ENCODE measurements around the gene TCF3. TPM values are rescaled to one million over a fixed set of nuclear protein-coding genes. Genes with fewer than 3 reads are reported as not detected.
"Not testable (repeated sequence)": the region's sequence is repeated elsewhere in the genome, so short reads cannot be mapped to it uniquely, and the experiment has no call there.

TCF3 gene
- 128 and 245 TPM in 2 replicates for total RNA-seq (2014; rRNA removed; shearing (Covaris generic))

DNA sequence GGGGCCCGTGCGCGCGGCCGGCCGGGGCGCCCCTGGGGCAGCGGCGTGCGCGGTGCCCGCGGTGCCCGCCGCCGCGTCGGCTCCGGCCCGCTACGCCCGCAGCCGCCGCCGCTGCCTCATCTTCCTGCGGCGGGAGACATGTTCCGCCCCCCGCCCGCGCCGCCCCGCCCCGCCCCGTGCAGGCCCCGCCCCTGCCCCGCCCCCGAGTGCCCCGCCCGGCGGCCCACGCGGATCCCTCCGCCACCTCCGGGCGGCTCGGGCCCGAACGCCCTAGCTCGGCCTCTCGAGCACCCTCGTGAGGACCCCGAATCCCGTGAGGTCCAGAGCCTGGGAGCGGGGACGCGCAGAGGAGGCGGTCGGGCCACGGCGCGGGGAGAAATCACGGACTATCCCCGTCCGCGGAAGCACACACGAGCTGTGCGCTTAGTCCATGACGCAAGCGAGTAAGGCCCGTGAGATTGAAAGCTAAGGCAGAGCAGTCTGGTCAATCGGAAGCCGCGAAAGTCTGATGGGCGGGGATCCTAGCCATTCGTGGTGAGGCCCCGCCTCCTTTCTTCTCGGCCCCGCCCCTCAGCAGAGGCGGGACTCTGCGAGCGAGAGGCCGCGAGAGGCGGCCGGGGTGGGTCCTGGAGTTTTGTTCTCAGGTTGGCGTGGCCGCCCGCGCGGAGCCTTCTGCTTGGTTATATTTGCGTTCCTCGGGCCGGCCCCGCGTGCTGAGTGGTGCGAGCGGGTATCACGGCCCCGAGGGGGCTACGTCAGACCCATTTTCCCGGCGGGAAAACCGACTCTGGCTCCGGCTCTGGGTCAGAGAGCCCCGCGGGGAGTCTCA lies at the start of gene TCF3:
Gene TCF3 (minus strand): TSS at position 145 of the 829 bp plus-strand sequence. CDS start 2,367 bp downstream, outside the sequence.
- Histone ChIP-seq H3K9me3 (replicated peaks) (no peaks in the 10 kb centered on the region), H3K27me3 (replicated peaks) (no peaks in the 10 kb centered on the region), H3K4me3 (peak within 1 kb of the TSS; percentile 91), H3K36me3 (peaks cover 22% of the 10 kb centered on the region), H3K4me1 (replicated peaks) (peaks cover 19% of the 10 kb centered on the region), H3K27ac (peak within 1 kb of the TSS; percentile 100)
- DNase-seq (ENCODE audit: low read depth in 1 of 2, low spot score in 2 of 2): peak; percentile 98 to 100

GRCh38 chr19:1700733-1701663 lies 48.6 kb upstream of the TCF3 start:
- no peak overlapping the region for H3K4me3 ChIP-seq
- H3K9me3 ChIP-seq (replicated peaks): no peaks in the 10 kb centered on the region; the same call in 1 of the 2 replicates
- no peak overlapping the region for H3K27ac ChIP-seq
- no peaks in the 10 kb centered on the region for H3K4me1 ChIP-seq (replicated peaks)
- H3K36me3 ChIP-seq: no peaks in the 10 kb centered on the region
- no peak for DNase-seq (ENCODE audit: low read depth in 1 of 2, low spot score in 2 of 2)
- H3K27me3 ChIP-seq (replicated peaks): peaks cover 42% of the 10 kb centered on the region

DNA sequence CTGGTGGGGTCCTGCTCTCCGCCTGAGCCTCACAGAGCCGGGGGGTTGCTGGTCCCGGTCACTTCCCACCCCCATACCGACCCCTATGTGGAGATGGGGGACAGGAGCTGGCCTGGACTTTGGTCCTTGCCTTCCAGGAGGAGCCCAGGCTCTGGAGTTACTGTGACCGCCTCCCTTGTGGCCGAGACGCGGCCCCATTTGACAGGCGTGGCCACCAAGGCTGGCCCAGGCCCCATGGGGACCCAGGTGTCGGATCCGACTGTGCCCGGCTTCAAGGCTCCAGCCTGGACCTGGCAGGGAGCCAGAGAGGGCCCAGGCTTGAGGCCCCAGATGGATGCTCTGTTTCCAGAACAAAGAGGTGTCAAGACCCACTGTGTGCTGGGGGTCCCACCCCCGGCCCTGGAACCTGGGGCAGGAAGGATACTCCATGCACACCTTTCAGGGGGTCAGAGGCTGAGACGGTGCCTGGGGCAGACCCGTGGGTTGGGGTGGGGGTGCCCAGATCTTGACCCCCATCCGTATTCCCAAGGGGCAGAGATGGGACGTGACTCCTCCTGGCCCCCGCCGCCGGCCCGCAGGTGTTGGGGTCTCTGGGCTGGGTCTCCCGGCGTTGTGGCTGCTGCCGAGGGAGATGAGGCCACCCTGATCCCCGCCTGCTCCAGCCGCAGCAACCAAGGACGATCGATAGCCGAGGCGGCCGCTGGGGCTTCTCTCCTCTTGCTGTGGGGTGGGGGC lies 47.8 kb upstream of the TCF3 start:
- Histone ChIP-seq H3K9me3 (replicated peaks) (peaks cover 3% of the 10 kb centered on the region), H3K27ac (no peak overlapping the region), H3K4me1 (replicated peaks) (no peaks in the 10 kb centered on the region), H3K36me3 (no peaks in the 10 kb centered on the region), H3K4me3 (no peak overlapping the region), H3K27me3 (replicated peaks) (peaks cover 42% of the 10 kb centered on the region)
- DNase-seq (ENCODE audit: low read depth in 1 of 2, low spot score in 2 of 2): no peak

GRCh38 chr19:1699386-1699785 lies 47.0 kb upstream of the TCF3 start:
- Histone ChIP-seq H3K36me3 (no peaks in the 10 kb centered on the region), H3K4me1 (replicated peaks) (no peaks in the 10 kb centered on the region), H3K27ac (no peak overlapping the region), H3K27me3 (replicated peaks) (peaks cover 49% of the 10 kb centered on the region), H3K9me3 (replicated peaks) (peaks cover 9% of the 10 kb centered on the region), H3K4me3 (no peak overlapping the region)
- no peak for DNase-seq (ENCODE audit: low read depth in 1 of 2, low spot score in 2 of 2)

- Histone ChIP-seq H3K4me1 (replicated peaks) (no peaks in the 10 kb centered on the region), H3K9me3 (replicated peaks) (peaks cover 9% of the 10 kb centered on the region; the same call in 1 of the 2 replicates), H3K27ac (no peak overlapping the region), H3K27me3 (replicated peaks) (peaks cover 51% of the 10 kb centered on the region), H3K4me3 (no peak overlapping the region), H3K36me3 (no peaks in the 10 kb centered on the region)
- no peak for DNase-seq (ENCODE audit: low read depth in 1 of 2, low spot score in 2 of 2)
These were observed 46.2 kb upstream of the TCF3 start for GRCh38 chr19:1698636-1699035.

GRCh38 chr19:1695481-1695880 lies 43.1 kb upstream of the TCF3 start:
- not testable (repeated sequence) for H3K36me3 ChIP-seq; H3K9me3 ChIP-seq (replicated peaks); DNase-seq (ENCODE audit: low read depth in 1 of 2, low spot score in 2 of 2); H3K27ac ChIP-seq; H3K4me3 ChIP-seq; H3K4me1 ChIP-seq (replicated peaks)
- peaks cover 65% of the 10 kb centered on the region for H3K27me3 ChIP-seq (replicated peaks)

DNA sequence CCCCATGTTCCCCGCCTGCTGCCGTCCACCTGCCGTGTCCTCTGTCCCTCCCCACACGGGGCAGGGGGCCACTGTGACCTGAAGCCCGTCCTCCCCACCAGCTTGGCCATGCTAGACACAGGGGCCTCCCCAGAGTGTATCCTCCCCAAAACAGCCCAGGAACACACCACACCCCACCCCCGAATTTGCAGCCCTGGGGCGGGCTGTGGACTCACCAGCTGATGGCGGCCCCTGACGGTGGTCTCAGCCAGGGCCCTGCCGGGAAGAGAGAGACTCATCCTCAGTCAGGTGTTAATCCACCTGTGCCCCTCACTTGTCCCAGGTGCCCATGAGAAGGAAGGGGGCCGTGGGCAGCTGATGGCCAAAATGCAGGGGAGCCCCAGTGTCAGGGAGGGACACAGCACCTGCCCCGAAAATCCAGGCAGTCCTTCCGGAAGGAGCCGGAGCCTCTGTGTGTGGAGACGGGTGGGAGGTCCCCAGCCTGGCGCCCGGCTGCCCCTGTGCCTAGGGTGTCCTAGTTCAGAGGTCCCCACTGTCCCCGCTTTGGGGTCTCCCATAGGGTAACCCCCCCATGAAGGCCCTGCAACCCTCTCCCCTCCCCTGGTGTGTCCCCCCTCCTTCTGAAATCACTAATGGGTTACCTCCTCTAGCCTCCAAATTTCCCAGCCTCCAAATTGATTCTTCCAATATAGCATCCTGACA lies 39.3 kb upstream of the TCF3 start:
- Histone ChIP-seq H3K9me3 (replicated peaks) (peaks cover 9% of the 10 kb centered on the region; the same call in 1 of the 2 replicates), H3K36me3 (no peaks in the 10 kb centered on the region), H3K4me1 (replicated peaks) (no peaks in the 10 kb centered on the region), H3K27me3 (replicated peaks) (peaks cover 58% of the 10 kb centered on the region), H3K27ac (no peak overlapping the region), H3K4me3 (no peak overlapping the region)
- DNase-seq (ENCODE audit: low read depth in 1 of 2, low spot score in 2 of 2): no peak

GRCh38 chr19:1690699-1691307 lies 38.4 kb upstream of the TCF3 start:
- H3K4me1 ChIP-seq (replicated peaks): no peaks in the 10 kb centered on the region
- no peaks in the 10 kb centered on the region for H3K36me3 ChIP-seq
- H3K27ac ChIP-seq: no peak overlapping the region
- H3K9me3 ChIP-seq (replicated peaks): peaks cover 9% of the 10 kb centered on the region; the same call in 1 of the 2 replicates
- H3K4me3 ChIP-seq: no peak overlapping the region
- no peak for DNase-seq (ENCODE audit: low read depth in 1 of 2, low spot score in 2 of 2)
- H3K27me3 ChIP-seq (replicated peaks): peaks cover 67% of the 10 kb centered on the region

DNA sequence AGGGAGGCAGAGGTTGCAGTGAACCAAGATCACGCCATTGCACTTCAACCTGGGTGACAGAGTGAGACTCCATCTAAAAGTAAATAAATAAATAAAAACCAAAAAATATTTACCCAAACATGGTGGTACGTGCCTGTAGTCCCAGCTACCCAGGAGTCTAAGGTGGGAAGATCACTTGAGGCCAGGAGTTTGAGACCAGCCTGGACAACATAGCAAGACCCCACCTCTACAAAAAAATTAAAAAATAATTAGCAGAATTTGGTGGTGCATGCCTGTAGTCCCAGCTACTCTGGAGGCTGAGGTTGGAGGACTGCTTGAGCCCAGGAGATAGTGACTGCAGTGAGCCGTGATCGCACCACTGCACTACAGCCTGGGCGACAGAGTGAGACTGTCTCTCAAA lies 33.4 kb upstream of the TCF3 start:
- peaks cover 76% of the 10 kb centered on the region for H3K27me3 ChIP-seq (replicated peaks)

DNA sequence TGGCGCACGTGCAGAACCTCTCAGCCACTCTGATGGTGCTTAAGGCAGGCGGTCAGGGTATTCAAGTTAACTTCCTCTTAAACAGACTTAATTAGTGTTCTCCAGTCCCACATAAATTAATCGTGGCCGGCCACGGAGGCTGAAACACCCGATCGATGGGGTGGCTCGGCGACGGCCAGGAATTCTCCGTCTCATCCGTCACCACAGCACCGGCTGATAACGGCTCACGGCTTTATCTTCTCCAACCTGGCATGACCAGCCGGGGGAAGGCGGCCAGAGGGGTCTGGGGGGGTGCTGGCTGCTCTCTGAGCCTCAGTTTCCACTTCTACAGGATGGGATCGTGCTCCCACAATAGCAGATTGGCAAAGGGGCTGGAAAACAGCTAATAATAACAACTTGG lies 32.6 kb upstream of the TCF3 start:
- Histone ChIP-seq H3K4me3 (no peak overlapping the region), H3K27me3 (replicated peaks) (peaks cover 68% of the 10 kb centered on the region), H3K27ac (no peak overlapping the region), H3K4me1 (replicated peaks) (no peaks in the 10 kb centered on the region), H3K36me3 (no peaks in the 10 kb centered on the region), H3K9me3 (replicated peaks) (no peaks in the 10 kb centered on the region)
- no peak for DNase-seq (ENCODE audit: low read depth in 1 of 2, low spot score in 2 of 2)

More for the DNA sequence above, 33.4 kb upstream of the TCF3 start:
- not testable (repeated sequence) for H3K4me1 ChIP-seq (replicated peaks); H3K27ac ChIP-seq; DNase-seq (ENCODE audit: low read depth in 1 of 2, low spot score in 2 of 2); H3K9me3 ChIP-seq (replicated peaks); H3K4me3 ChIP-seq; H3K36me3 ChIP-seq

DNA sequence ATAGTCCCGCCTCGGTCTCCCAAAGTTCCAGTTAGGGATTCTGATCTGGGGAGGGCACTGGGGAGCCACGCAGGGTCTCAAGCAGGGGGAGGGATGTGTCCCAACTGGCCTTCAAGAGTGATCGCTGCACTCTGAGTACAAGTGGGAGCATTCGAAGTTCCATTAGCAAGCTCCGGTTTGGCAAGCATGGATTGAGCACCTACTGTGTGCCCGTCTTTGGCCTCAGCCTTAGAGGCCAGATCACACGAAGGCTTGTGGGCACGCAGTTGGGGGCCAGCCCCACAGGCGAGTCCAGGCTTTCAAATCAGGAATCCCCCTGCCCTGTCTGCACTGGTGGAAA lies 32.1 kb upstream of the TCF3 start:
- DNase-seq (ENCODE audit: low read depth in 1 of 2, low spot score in 2 of 2): no peak
- H3K27ac ChIP-seq: no peak overlapping the region
- peaks cover 71% of the 10 kb centered on the region for H3K27me3 ChIP-seq (replicated peaks)
- H3K4me3 ChIP-seq: no peak overlapping the region
- no peaks in the 10 kb centered on the region for H3K4me1 ChIP-seq (replicated peaks)
- H3K36me3 ChIP-seq: no peaks in the 10 kb centered on the region
- no peaks in the 10 kb centered on the region for H3K9me3 ChIP-seq (replicated peaks)

DNA sequence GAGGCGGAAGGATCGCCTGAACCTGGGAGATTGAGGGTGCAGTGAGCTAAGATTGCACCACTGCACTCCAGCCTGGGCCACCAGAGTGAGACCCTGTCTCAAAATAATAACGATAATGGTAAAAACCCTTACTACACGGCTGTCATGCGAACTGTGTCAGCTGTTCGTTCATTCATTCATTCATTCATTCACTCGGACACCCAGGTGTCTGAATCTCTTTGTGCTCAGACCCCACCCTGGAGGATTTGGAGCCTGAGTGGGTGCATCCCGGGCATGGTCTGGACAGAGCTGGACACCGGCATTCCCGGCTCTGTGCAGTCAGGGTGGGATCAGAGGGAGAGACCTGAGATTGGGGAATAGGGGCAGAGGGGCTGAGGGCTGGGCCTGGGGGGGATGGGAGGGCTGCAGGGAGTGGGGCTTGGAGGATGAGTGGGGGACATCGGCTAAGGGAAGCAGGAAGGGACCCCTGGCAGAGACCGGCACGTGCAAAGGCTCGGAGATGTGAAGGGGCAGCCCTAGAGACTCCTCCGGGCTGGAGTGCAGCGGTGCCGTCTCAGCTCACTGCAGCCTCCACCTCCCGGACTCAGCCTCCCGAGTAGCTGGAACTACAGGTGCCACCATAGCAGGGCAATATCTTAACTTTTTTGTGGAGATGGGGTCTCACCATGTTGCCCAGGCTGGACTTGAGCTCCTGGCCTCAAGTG lies 31.6 kb upstream of the TCF3 start:
- H3K4me1 ChIP-seq (replicated peaks): no peaks in the 10 kb centered on the region
- no peaks in the 10 kb centered on the region for H3K9me3 ChIP-seq (replicated peaks)
- no peak overlapping the region for H3K4me3 ChIP-seq
- peaks cover 76% of the 10 kb centered on the region for H3K27me3 ChIP-seq (replicated peaks)
- no peak overlapping the region for H3K27ac ChIP-seq
- H3K36me3 ChIP-seq: no peaks in the 10 kb centered on the region
- DNase-seq (ENCODE audit: low read depth in 1 of 2, low spot score in 2 of 2): no peak
